Stimulated activated CD8-positive, alpha-beta memory T cell treated with anti-CD3 and anti-CD28 coated beads, Interleukin-15, amount 100 ng/mL, for 1 hour (primary cell): ENCODE measurements around the gene CFAP97D2.
"Not testable (repeated sequence)": the region's sequence is repeated elsewhere in the genome, so short reads cannot be mapped to it uniquely, and the experiment has no call there.

ENCODE experiments used
- DNase-seq: peaks from one replicate; pipeline ENCODE4 v3.0.0-alpha.2; 2020; ENCODE audit warnings: low read depth

Gene CFAP97D2

GRCh38 chr13:114235697-114236096 lies 56.6 kb downstream of the CFAP97D2 start:
- no peak for DNase-seq

DNA sequence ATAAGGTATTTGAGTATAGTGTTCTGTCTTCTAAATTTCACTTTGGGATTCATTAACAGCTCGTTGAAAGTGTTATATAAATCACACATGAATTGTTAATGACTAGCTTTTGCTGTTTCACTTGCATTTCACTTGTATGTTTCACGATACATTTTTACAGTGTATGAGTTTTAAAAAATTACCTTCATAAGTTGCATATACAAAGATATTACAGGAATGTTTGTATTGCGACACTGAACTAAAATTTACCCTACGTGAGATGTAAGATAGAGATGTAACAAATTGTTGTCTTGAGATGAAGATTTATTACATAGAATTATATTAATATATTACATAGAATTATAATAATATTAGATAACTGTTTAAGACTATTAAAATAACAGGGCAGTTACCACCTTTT lies 57.2 kb downstream of the CFAP97D2 start:
- DNase-seq = no peak

DNA sequence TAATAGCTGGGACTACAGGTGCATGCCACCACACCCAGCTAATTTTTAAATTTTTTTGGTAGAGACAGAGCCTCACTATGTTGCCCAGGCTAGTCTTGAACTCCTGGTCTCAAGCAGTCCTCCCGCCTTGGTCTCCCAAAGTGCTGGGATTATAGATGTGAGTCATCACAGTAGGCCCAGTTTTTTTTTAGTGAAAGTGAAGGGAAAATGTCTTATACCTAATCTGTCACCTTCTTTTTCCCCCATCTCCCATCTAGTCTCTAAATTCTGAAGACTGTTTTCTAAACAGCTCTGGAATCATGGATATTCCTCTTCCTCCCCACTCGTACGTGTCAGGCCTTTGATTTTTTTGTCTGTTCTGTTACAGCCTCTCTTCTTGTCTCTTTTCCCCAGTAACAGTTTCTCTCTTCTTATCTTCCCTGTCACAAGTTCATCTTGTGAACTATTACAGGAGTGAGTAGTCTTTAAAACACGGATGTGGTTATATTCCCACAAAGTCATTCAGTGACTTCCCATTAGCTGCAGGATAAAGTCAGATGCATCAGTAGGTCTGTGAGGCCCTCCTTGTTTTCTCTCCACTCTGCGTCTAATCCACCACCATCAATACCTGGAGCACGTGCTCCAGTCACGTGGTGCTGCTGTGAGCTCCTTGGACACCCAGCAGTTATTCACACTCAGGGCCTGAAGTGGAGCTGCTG lies 58.5 kb downstream of the CFAP97D2 start:
- DNase-seq = no peak

GRCh38 chr13:114241918-114242317 lies 62.9 kb downstream of the CFAP97D2 start:
- DNase-seq = no peak

- no peak for DNase-seq
These were observed 64.9 kb downstream of the CFAP97D2 start for GRCh38 chr13:114243971-114244370.

GRCh38 chr13:114244637-114245036 lies 65.6 kb downstream of the CFAP97D2 start:
- DNase-seq = no peak

DNA sequence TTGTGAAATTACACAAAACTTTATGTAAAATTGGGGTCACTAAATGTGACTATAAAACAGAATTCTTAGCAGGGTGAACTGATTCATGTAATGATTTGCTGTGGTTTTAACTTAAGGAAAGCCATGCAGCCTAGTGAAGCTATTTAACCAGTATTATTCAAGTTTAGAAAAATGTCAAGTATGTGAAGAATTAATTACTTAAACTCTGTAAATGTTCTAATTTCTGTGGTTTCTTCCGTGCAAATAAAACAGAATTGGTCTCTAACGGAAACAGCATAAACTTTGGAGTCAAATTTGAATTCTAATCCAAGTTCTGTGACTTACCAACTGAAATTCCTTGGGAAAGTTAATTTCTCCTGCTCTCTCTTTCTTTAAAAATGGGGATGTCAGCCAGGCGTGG lies 69.0 kb downstream of the CFAP97D2 start:
- DNase-seq = no peak

GRCh38 chr13:114249077-114249476 lies 70.0 kb downstream of the CFAP97D2 start:
- no peak for DNase-seq

DNA sequence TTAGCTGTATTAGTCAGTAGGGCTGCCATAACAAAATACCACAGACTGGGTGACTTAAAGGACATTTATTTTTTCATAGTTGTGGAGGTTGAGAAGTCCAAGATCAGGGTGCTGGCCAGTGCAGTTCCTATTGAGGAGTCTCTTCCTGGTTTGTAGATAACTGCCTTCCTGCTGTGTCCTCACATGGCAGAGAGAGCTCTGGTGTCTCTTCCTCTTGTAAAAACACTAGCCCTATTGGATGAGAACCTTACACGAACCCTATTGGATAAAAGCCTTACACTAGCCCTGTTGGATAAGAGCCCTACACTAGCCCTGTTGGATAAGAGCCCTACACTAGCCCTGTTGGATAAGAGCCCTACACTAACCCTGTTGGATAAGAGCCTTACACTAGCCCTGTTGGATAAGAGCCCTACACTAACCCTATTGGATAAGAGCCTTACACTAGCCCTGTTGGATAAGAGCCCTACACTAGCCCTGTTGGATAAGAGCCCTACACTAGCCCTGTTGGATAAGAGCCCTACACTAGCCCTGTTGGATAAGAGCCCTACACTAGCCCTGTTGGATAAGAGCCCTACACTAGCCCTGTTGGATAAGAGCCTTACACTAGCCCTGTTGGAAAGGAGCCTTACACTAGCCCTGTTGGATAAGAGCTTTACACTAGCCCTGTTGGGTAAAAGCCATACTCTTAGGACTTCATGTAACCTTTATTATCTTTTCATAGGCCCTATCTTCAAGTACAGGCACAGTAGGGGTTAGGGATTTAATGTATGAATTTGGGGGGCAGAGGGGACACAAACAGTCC lies 72.8 kb downstream of the CFAP97D2 start:
- not testable (repeated sequence) for DNase-seq

DNA sequence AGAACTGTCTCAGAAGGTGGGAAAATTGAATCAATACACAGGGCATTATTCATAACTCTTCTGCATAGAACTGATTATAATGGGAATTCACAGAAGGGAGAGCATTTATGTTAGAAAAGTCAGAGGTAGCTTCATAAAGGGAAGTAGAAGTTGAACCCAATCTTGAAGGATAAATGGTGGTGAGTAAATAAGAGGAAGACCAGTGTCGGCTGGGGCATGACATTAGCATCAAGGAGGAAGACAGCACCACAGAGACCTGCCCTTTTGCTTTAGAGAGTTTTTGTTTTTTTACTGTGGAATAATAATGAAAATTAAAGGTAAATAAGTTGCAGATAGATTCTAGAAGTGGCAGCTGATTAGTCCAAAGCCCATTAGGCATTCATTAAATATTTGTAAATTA lies 77.5 kb downstream of the CFAP97D2 start:
- DNase-seq = no peak

GRCh38 chr13:114257014-114257413 lies 78.0 kb downstream of the CFAP97D2 start:
- DNase-seq = no peak

GRCh38 chr13:114258589-114258988 lies 79.5 kb downstream of the CFAP97D2 start:
- no peak for DNase-seq

GRCh38 chr13:114259374-114259773 lies 80.3 kb downstream of the CFAP97D2 start:
- DNase-seq = no peak

DNA sequence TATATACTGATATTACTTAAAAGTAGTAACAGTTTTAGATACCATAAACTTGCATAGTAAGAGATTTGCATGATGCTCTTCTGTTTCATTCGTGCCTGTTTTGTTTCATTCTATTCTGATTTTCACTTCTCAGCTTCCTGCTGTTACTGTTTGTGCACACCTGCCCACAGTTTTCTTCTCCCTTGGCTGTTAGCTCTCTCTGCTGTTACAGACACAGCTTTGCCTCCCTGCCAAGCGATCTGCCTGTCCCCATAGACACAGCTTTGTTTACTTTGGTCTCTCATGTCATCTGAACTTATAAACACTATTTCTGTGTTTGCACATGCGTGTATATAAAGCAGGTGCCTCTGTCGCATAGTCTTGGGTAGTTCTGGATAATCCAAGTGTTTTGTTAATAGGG lies 80.9 kb downstream of the CFAP97D2 start:
- no peak for DNase-seq

- no peak for DNase-seq
These were observed 81.8 kb downstream of the CFAP97D2 start for GRCh38 chr13:114260814-114261213.

DNA sequence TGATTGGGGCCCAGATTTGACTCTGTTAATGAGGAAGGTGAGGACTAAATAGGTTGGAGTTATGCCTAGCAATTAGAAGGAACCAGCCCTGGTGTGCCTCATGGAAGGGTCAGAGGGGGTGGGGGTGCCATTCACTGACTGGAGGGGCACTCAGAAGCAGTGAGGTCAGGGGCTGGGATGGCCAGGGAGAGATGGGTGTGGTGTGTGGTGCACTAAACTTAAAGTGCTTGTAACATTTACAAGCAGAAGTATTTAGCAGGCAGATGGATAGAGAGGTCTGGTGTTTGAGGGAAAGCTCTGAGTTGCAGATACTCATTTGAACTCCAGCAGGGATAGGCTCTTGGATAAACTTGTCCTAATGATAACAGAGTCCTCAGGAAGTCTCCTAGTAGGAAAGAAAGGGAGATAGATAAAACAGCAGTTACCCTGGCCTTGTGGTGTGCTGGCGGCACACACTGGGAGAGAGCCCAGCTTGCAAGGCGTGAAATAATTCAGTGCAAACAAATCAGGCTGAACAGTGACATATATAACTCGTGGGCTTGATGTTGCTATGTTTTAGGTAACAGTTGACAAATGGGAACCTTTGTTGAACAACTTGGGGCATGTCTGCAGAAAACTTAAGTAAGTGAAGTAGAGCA lies 82.4 kb downstream of the CFAP97D2 start:
- no peak for DNase-seq

GRCh38 chr13:114263578-114263977 lies 84.5 kb downstream of the CFAP97D2 start:
- DNase-seq = no peak

DNA sequence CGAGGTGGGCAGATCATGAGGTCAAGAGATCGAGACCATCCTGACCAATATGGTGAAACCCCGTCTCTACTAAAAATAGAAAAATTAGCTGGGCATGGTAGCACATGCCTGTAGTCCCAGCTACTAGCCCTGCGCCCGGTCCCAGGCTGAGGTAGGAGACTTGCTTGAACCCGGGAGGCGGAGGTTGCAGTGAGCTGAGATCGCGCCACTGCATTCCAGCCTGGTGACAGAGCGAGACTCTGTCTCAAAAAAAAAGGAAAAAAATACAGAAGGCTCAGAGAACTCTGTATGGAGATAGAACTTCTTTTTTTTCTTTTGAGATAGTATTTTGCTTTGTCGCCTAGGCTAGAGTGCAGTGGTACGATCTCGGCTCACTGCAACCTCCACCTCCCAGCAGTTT lies 85.3 kb downstream of the CFAP97D2 start:
- DNase-seq = not testable (repeated sequence)

- no peak for DNase-seq
These were observed 86.0 kb downstream of the CFAP97D2 start for GRCh38 chr13:114264886-114265611.

- DNase-seq = no peak
These were observed 87.2 kb downstream of the CFAP97D2 start for GRCh38 chr13:114266241-114266640.

DNA sequence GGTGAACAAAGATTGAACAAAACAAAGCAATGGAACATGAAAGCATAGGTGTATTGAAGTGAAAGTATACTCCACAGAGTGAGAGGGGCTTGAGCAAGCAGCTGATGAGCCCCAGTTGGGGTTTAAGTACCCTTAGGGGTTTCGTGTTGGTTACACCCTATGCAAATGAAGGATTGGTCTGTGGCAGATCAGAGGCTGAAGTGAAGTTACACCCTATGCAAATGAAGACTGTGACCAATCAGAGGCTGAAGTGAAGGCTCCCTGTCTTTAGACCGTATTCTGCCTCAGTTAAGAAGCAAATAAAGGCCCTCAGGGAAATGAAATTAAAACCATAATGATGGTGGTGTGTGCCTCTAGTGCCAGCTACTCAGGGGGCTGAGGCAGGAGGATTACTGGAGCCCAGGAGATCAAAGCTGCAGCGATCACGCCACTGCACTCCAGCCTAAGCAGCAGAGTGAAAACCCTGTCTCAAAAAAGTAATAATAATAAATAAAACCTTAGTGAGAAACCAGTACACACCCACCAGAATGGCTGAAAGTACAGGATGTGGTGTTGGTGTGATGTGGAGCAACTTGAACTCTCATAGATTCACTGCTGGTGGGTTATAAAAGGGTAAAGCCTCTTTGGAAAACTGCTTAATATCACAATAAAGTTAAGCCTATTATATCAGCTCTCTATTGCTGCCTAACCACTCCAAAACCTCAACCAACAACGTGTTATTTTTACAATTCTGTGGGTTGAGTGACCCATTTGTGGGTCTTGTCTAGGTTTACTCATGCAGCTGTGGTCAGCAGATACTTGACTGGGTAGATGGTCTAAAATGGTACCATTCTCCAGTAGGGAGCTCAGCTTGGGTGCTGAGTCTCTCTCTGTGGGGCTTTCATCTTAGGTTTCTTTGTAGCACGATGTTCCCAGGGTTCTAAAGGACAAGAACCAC lies 89.6 kb downstream of the CFAP97D2 start:
- DNase-seq = no peak
